SK-N-SH treated with all-trans-retinoic acid at 6 μM for 48 hours (cell line): ENCODE measurements around the gene XRCC1.

Source experiments
- GLIS3 ChIP-seq: fragments of 250-450 bp; sonication (Bioruptor Pico); IDR thresholded peaks from 2 replicates; pipeline ENCODE4 v1.5.0; 2020; ENCODE audit warnings: mild to moderate bottlenecking, moderate library complexity
- ZFP3 ChIP-seq: fragments of 250-450 bp; sonication (Bioruptor Pico); IDR thresholded peaks from 2 replicates; pipeline ENCODE4 v1.5.0; 2020; ENCODE audit warnings: mild to moderate bottlenecking, moderate library complexity

DNA sequence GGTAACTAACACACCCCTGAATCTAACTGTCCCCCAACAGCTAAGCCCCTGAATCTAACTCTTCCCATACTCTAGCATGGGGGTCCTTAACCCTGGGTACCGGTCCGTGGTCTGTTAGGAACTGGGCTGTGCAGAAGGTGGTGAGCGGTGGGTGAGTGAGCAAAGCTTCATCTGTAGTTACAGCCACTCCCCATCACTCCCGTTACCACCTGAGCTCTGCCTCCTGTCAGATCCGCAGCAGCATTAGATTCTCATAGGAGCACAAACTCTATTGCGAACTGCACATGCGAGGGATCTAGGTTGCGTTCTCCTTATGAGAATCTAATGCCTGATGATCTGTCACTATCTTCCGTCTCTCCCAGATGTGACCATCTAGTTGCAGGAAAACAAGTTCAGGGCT, 64.6 kb downstream of the XRCC1 start:
- no peak for TF ChIP-seq GLIS3 (CRISPR knock-in tag)
- no peak for TF ChIP-seq ZFP3 (CRISPR knock-in tag)
